DND-41 (cell line): Measurements from ENCODE around the gene JUP.

Experiments used
- ATAC-seq: fragments of 200-7000 bp; cut with Tn5 transposase; 3 replicates; pipeline ENCODE4 v1.9.1; 2021; ENCODE audit warnings: low read depth; ENCODE audit not compliant: insufficient read depth
- DNase-seq: peaks from one replicate; pipeline ENCODE4 v3.0.0-alpha.2; 2020
- H2AFZ ChIP-seq: 2 replicates; pipeline ENCODE4 v1.6.0; 2012; ENCODE audit warnings: low read depth, low read length
- H3K27ac ChIP-seq: 2 replicates; pipeline ENCODE4 v1.5.1; 2012; ENCODE audit warnings: low read length, inconsistent platforms
- H3K27me3 ChIP-seq: fragments of 200-600 bp; sonication (generic); 2 replicates; pipeline ENCODE4 v1.6.0; 2012; ENCODE audit warnings: low read length, mild to moderate bottlenecking, inconsistent platforms; ENCODE audit not compliant: insufficient read depth, poor library complexity
- H3K36me3 ChIP-seq: 2 replicates; pipeline ENCODE4 v1.5.1; 2012; ENCODE audit warnings: low read length, inconsistent platforms; ENCODE audit not compliant: insufficient read depth
- H3K4me1 ChIP-seq: 2 replicates; pipeline ENCODE4 v1.5.1; 2012; ENCODE audit warnings: mild to moderate bottlenecking, low read length; ENCODE audit not compliant: insufficient read depth
- H3K4me2 ChIP-seq: 2 replicates; pipeline ENCODE4 v1.6.0; 2012; ENCODE audit warnings: mild to moderate bottlenecking, moderate library complexity, low read length, inconsistent platforms; ENCODE audit not compliant: insufficient read depth
- H3K4me3 ChIP-seq, 2 experiments: fragments of 200-600 bp in 1 of 2; shearing (Covaris generic) in 1 of 2; 2 replicates each; pipeline ENCODE4 v1.5.1; 2012 to 2016; ENCODE audit warnings: inconsistent platforms in 2 of 2, low read length in 2 of 2, mild to moderate bottlenecking in 2 of 2, low read depth in 1 of 2, moderate library complexity in 1 of 2
- H3K79me2 ChIP-seq: 2 replicates; pipeline ENCODE4 v1.6.0; 2012; ENCODE audit warnings: low read length, inconsistent platforms; ENCODE audit not compliant: insufficient read depth
- H3K9ac ChIP-seq: 2 replicates; pipeline ENCODE4 v1.6.0; 2012; ENCODE audit warnings: low read depth, mild to moderate bottlenecking, inconsistent platforms, low read length, moderate library complexity
- H3K9me3 ChIP-seq: 2 replicates; pipeline ENCODE4 v1.5.1; 2012; ENCODE audit warnings: low read length, moderate library complexity, mild to moderate bottlenecking, inconsistent platforms; ENCODE audit not compliant: insufficient read depth, severe bottlenecking
- H4K20me1 ChIP-seq: 2 replicates; pipeline ENCODE4 v1.6.0; 2012; ENCODE audit warnings: low read length; ENCODE audit not compliant: insufficient read depth
- CTCF ChIP-seq: IDR thresholded peaks from 2 replicates; pipeline ENCODE4 v1.5.1; 2012; ENCODE audit warnings: borderline replicate concordance, low read length, moderate library complexity, mild to moderate bottlenecking; ENCODE audit not compliant: poor library complexity, severe bottlenecking; ENCODE audit errors: extremely low read depth
- EZH2 ChIP-seq: IDR thresholded peaks from 3 replicates; pipeline ENCODE4 v1.6.1; 2012; ENCODE audit warnings: borderline replicate concordance, low read depth, mild to moderate bottlenecking, moderate library complexity, low read length, inconsistent platforms; ENCODE audit not compliant: severe bottlenecking

The JUP gene

GRCh38 chr17:41822216-41823140 lies 36.0 kb upstream of the JUP start:
- TF ChIP-seq CTCF, result no peak
- no peak for TF ChIP-seq EZH2
- ATAC-seq, result 0 out of 3 replicates have a peak, but pooled peaks have one; percentile 27
- H3K36me3 ChIP-seq, result peaks cover 3% of the 10 kb centered on the region; the same call in 1 of the 2 replicates

GRCh38 chr17:41821776-41822175 lies 35.3 kb upstream of the JUP start:
- DNase-seq, result no peak

More at GRCh38 chr17:41822216-41823140, 36.0 kb upstream of the JUP start:
- Histone ChIP-seq H3K27ac (no peak overlapping the region), H3K4me3 (no peak overlapping the region), H3K79me2 (no peaks in the 10 kb centered on the region), H3K4me2 (no peak overlapping the region), H3K27me3 (no peaks in the 10 kb centered on the region), H3K4me1 (no peaks in the 10 kb centered on the region), H2AFZ (no peak overlapping the region), H3K9me3 (no peaks in the 10 kb centered on the region), H4K20me1 (no peaks in the 10 kb centered on the region), H3K9ac (no peak overlapping the region)
- DNase-seq, result no peak

GRCh38 chr17:41818024-41818423 lies 31.5 kb upstream of the JUP start:
- Histone ChIP-seq H3K4me3 (no peak overlapping the region), H3K79me2 (no peaks in the 10 kb centered on the region), H4K20me1 (no peaks in the 10 kb centered on the region), H3K27me3 (peaks cover 6% of the 10 kb centered on the region), H3K9me3 (no peaks in the 10 kb centered on the region), H3K4me1 (no peaks in the 10 kb centered on the region), H3K36me3 (no peaks in the 10 kb centered on the region), H3K27ac (no peak overlapping the region), H3K9ac (no peak overlapping the region), H3K4me2 (no peak overlapping the region), H2AFZ (no peak overlapping the region)
- no peak for ATAC-seq
- TF ChIP-seq EZH2, result no peak
- no peak for TF ChIP-seq CTCF
- no peak for DNase-seq

More at GRCh38 chr17:41821776-41822175, 35.3 kb upstream of the JUP start:
- Histone ChIP-seq H3K4me1 (no peaks in the 10 kb centered on the region), H3K27ac (no peak overlapping the region), H3K9me3 (no peaks in the 10 kb centered on the region), H2AFZ (no peak overlapping the region), H3K4me3 (no peak overlapping the region), H4K20me1 (no peaks in the 10 kb centered on the region), H3K27me3 (no peaks in the 10 kb centered on the region), H3K79me2 (no peaks in the 10 kb centered on the region), H3K9ac (no peak overlapping the region), H3K4me2 (no peak overlapping the region), H3K36me3 (peaks cover 3% of the 10 kb centered on the region; the same call in 1 of the 2 replicates)
- no peak for ATAC-seq
- no peak for TF ChIP-seq EZH2
- TF ChIP-seq CTCF, result no peak
